Stimulated activated naive CD4-positive, alpha-beta T cell treated with Interleukin-2 at 50 U/mL for 16 hours (primary cell): Measurements from ENCODE around the gene ITPR1.

Experiments
- DNase-seq: peaks from one replicate; lab custom pipeline; 2025; lab: John Stamatoyannopoulos, UW

Gene ITPR1

DNA sequence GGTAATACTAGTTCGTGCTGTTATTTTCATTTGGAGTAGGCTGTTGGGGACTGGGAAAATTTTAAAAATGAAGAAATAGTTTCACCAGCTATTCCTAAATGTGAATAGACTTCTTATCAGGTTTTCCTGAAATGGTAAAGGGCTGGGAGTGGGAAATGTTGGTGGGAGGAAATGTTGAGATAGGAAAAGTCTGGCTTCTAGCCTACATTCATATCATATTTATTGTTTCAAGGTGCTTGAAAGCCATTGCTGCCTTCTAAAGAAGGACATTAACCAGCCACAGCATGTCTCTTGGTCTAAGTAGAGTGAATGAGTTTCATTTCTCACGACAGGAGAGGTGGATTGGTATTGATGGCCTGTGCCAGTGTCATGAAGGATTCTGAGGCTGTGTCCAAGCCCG is 288.9 kb downstream of the ITPR1 start:
- DNase-seq: no peak

DNA sequence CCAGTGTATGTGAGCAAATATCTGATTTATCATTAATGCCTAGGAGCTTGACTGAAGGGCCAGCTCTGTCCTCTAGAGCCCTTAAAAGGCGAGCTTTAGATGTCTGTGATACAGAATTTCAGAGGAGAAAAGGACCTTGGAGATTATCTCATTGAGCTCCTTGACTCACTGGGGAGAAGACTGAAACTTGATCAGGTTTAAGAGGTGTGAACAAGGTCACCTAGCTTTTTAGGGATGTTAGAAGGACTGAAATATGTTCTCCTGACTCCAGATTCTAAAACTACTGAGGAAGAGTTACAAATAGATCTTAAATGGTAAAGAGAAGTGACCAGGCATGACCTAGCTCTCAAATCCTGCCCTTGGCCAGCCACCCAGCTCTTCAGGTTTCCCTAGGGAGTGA is 292.4 kb downstream of the ITPR1 start:
- DNase-seq: no peak

DNA sequence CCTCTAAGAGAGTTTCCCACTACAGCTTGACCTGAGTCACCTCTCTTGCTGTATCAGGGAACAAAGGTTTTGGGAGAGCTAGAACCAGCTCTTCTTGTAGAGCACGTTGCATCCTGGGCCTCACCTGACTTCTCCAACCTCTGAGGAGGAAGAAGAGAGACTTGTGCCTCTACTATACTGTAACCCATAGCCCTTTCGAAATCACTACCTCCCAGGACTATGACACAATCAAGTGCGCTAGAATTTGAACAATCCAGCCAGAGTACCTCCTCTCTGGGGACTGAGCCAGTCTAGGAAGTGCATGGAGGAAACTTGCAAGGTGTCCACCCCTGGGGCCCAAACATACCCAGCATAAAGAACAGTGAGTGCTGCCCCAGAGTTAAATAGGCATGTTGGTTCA is 293.3 kb downstream of the ITPR1 start:
- no peak for DNase-seq

DNA sequence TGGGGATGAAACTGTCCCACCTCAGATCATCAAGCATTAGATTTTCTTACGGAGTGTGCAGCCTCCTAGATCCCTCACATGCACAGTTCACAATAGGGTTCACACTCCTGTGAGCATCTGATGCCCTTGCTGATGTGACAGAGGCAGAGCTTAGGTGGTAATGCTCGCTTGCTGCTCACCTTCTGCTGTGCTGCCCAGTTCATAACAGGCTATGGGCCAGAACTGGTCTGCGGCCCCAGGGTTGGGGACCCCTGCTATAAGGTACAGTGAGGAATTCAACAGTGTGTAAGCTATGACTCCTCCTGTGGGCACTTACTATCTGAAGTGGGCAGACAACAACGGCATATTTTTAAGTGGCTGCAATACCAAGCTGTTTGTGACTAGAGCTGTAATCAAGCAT is 298.2 kb downstream of the ITPR1 start:
- DNase-seq: no peak

- no peak for DNase-seq
These were observed 300.2 kb downstream of the ITPR1 start for GRCh38 chr3:4793311-4793710.

- DNase-seq: no peak
These were observed 301.2 kb downstream of the ITPR1 start for GRCh38 chr3:4794331-4794730.

GRCh38 chr3:4794798-4795197 is 301.6 kb downstream of the ITPR1 start:
- DNase-seq: no peak

- DNase-seq: no peak
These were observed 302.8 kb downstream of the ITPR1 start for GRCh38 chr3:4795905-4796304.

DNA sequence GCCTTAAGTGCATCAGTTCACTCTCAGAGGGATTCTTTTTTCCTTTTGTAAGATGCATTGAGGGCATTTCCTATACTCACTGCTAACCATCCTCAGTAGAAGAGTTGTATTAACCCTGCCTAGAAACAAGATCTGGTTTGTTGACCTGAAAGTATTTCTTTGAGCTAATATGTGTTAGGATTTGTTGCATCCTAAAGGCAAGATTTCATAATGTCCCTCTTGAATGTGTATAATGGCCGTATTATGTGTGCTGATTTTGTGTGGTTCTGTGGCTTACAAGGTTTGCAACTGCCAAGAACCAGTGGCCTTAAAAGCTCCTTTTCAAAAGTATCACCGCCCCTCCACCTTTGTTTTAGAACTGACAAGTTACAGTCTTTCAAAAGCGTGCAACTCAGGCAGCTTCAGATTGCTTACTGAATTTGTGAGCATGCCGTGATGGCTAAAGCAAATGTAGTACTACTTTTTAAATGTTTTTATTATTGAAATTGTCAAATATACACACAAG is 304.1 kb downstream of the ITPR1 start:
- DNase-seq: no peak

- DNase-seq: no peak
These were observed 306.4 kb downstream of the ITPR1 start for GRCh38 chr3:4799266-4800256.

DNA sequence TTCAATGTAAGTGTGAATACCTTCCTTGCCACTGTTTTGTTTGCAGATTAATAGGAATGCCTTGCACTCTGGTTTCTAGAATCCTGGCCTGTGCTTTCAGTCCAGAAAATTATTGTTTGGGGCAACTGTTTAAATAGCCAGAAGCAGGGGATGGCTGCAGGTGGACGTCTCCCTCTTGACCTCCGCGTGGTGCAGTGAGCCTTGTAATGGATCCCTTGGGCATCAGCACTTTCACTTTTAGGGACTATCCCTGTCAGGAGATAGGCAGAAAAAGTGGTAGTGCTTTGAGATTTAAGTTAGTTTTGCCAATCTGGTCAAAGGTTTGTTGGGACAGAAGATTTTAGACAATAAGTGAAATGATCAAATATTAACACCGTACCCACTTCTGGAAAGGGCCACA is 307.4 kb downstream of the ITPR1 start:
- no peak for DNase-seq

- DNase-seq: no peak
These were observed 308.7 kb downstream of the ITPR1 start for GRCh38 chr3:4801892-4802291.

DNA sequence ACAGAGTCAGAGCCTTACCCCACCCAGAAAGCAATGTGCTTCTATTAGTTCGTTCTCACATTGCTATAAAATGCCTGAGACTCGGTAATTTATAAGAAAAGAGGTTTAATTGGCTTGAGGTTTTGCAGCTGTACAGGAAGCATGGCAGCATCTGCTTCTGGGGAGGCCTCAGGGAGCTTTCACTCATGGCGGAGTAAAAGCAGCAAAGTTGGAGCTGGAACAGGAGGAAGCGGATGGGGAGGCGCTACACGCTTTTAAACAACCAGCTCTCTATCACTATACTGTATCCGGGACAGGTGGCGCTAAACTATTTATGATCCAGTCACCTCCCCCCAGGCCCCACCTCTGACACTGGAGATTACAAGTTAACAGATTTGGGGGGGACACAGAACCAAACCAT is 309.8 kb downstream of the ITPR1 start:
- no peak for DNase-seq

DNA sequence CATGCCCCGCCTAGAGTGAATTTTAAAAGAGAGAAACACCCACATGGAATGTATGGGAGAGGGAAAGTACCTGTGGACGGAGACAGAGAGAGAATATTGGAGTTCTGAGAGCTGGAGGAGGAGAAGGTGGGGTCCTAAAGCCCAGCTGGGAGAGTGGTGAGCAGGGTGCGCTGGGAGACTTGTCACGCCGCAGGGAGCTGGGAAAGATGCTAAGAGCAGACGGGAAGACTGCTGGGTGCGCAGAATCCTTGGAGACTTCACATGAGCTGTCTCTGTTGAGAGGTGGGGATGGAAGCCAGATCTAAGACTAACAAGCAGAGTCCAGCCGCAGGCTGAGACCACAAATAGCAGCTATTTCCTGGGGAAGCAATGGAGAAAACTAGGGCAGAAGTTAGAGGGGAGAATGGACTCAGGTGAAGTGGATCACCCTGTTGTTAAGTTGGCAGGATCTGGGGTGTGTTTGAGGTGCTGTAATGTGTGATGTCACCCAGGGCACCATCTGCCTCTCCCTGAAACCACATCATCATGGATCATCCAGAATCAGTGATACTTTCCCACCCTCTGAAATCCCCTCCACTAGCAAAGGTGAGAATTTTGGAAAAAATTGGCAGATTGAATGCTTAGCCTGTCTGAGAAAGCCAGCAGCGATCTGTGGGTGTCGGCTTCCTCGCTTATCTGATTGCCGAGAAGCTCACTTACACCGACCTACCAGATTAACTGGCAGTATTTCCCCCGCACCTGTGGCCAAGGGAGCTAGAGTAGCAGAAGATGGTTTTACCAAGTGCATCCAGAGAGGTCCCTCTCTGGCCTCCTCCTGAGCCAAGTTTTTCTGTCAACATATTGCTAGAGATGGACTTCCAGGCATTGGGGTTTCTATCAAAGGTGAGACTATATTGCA is 311.3 kb downstream of the ITPR1 start:
- peak; percentile 17 for DNase-seq

GRCh38 chr3:4805662-4806061 is 312.5 kb downstream of the ITPR1 start:
- DNase-seq: peak; percentile 50

DNA sequence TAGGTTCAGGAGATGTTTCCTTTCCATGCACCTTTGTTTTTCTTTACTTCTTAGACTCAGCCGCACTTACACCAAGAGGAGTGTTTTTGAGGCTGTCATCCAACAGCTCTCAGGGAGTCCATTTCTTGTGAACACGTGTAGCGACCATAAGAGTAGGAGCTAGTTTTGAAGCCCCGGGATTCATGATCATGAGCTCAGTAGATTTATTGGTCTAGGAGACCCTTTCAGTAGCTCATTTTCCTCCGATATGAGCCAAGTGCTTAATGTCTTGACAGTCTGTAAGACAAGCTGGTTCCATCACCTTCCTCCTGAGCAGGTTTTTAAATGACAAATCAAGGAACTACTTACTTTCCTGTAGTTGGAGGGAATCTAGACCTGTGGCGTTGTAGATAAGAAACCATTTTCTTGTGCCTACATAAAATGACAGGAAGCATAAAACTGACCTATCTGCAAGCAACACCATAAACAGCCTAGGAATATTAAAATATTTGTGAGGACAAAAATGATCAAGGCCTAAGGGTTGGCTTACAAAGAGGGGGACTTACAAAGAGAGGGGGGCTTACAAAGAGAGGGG is 313.5 kb downstream of the ITPR1 start:
- DNase-seq: no peak

- DNase-seq: no peak
These were observed 314.5 kb downstream of the ITPR1 start for GRCh38 chr3:4807381-4808280.

DNA sequence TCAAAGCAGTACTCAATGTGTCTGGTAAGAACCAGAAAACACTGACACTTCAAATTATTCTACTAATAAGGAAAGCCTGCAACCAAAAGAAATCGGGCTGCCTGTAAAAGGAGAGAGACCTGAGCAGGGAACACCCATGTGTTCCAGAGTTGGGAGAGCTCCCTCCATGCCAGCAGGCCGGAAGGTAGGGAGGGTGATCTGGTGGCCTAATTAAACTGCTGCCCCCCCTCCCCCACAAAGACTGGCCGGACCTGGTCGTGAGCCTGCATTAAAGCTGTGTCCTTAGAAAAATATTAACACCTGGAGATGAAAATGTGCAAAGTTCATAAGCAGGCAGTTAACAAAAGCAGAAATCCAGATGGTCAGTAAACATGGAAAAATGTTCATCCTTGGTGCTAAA is 315.5 kb downstream of the ITPR1 start:
- no peak for DNase-seq

GRCh38 chr3:4809922-4810321 is 316.8 kb downstream of the ITPR1 start:
- no peak for DNase-seq

DNA sequence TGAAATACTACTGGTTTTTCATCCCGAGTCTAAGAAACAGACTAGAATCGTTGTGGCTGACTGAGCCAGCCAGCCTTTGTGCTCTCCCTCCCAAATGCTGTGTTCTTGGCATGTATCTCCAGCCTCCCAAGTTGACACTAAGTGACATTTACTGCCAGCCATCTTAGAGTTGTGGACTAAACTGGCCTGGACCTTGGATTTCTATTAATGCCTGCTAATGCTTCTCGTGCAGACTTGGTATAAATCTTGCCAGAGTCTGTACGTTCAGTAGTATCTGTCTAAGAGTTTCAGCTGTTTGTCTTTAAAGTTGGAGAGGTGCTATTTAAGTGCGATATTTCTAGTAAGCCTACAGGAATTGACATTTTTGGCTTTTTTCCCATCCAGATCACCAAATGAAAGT is 319.4 kb downstream of the ITPR1 start:
- no peak for DNase-seq

- no peak for DNase-seq
These were observed 320.8 kb downstream of the ITPR1 start for GRCh38 chr3:4813909-4814304.
